Mucosa of descending colon (tissue), 3 donors: ENCODE measurements around the gene RXRA. TPM values are rescaled to one million over a fixed set of nuclear protein-coding genes. Genes with fewer than 3 reads are reported as not detected.

Source experiments
- ATAC-seq: fragments of 200-7000 bp; cut with Tn5 transposase; one replicate; pipeline ENCODE4 v1.9.1; 2020; ENCODE audit warnings: mild to moderate bottlenecking, moderate library complexity
- DNase-seq, 3 donors: peaks; one replicate each; pipeline ENCODE4 v3.0.0-alpha.2; 2020
- H3K36me3 ChIP-seq: fragments of 200-600 bp; one replicate; pipeline ENCODE4 v1.8.0; 2021; ENCODE audit warnings: low read depth, mild to moderate bottlenecking
- H3K4me1 ChIP-seq: fragments of 200-600 bp; one replicate; pipeline ENCODE4 v1.8.0; 2021; ENCODE audit warnings: low read depth, mild to moderate bottlenecking
- H3K4me3 ChIP-seq: fragments of 200-600 bp; one replicate; pipeline ENCODE4 v1.8.0; 2021; ENCODE audit warnings: mild to moderate bottlenecking
- H3K9me3 ChIP-seq: fragments of 200-600 bp; one replicate; pipeline ENCODE4 v1.8.0; 2021; ENCODE audit warnings: mild to moderate bottlenecking
- CTCF ChIP-seq: fragments of 200-600 bp; IDR thresholded peaks from one replicate; pipeline ENCODE4 v1.8.0; 2022; ENCODE audit warnings: antibody characterized with exemption, mild to moderate bottlenecking
- intact Hi-C, 2 donors: fragments of 100-400 bp; cut with DNase I in 1 of 2; cut with micrococcal nuclease in 1 of 2; formaldehyde crosslinking; loops; one replicate each; pipeline versions ENCODE4 v1.11.0 to v1.11.1; 2022; cut with DNase I, micrococcal nuclease
- total RNA-seq, 3 donors: library from RNA; stranded (reverse); fragmentation: NEBNext Ultra II Directional in 2 of 3; extraction: Animal tissue kit (Norgen Biotek cat#: 25700) in 2 of 3; gene quantifications; one replicate each; pipeline versions ENCODE4 v1.2.1 to v1.2.4, GENCODE V29; 2021 to 2023
- donor health status: DM: no; HTN: no; CAD: no; lungs with moderate emphysema.
- donor health status: DM: no; HTN: no; CAD: no.
- donor health status: DM: no; HTN: yes; CAD: no.

RXRA gene
- total RNA-seq, 3 donors from 2014 or later: 75.2 to 101 (median 85.3) TPM

- ATAC-seq (no peak), DNase-seq (no peak)
- no peaks in the 10 kb centered on the region for H3K9me3 ChIP-seq
- peaks cover 98% of the 10 kb centered on the region for H3K4me1 ChIP-seq
- H3K36me3 ChIP-seq: no peaks in the 10 kb centered on the region
- H3K4me3 ChIP-seq: no peak overlapping the region
- intact Hi-C loops: no loop called here
- TF ChIP-seq CTCF: no peak
Measured at GRCh38 chr9:134336924-134337323, 10.7 kb downstream of the RXRA start.

- H3K9me3 ChIP-seq: no peaks in the 10 kb centered on the region
- intact Hi-C loops: no loop called here
- DNase-seq: no peak
- TF ChIP-seq CTCF: no peak
- H3K4me3 ChIP-seq: no peak overlapping the region
- H3K4me1 ChIP-seq: peaks cover 98% of the 10 kb centered on the region
- no peak for ATAC-seq
- no peaks in the 10 kb centered on the region for H3K36me3 ChIP-seq
Measured at GRCh38 chr9:134337469-134337868, 11.2 kb downstream of the RXRA start.

- ATAC-seq: no peak
- Histone ChIP-seq H3K4me3 (no peak overlapping the region), H3K4me1 (peaks cover 95% of the 10 kb centered on the region), H3K36me3 (no peaks in the 10 kb centered on the region), H3K9me3 (no peaks in the 10 kb centered on the region)
- no peak for TF ChIP-seq CTCF
- peak in 1 of 3 donors; percentile 52 for DNase-seq
- intact Hi-C loops: no loop called here
Measured at GRCh38 chr9:134338394-134339182, 12.3 kb downstream of the RXRA start.

- intact Hi-C loops: no loop called here
- ATAC-seq (no peak), DNase-seq (peak in 1 of 3 donors; percentile 51)
- no peaks in the 10 kb centered on the region for H3K9me3 ChIP-seq
- no peaks in the 10 kb centered on the region for H3K36me3 ChIP-seq
- no peak for TF ChIP-seq CTCF
- H3K4me1 ChIP-seq: peaks cover 95% of the 10 kb centered on the region
- H3K4me3 ChIP-seq: no peak overlapping the region
Measured at GRCh38 chr9:134339183-134339806, 13.0 kb downstream of the RXRA start.

GRCh38 chr9:134340475-134341160, 14.4 kb downstream of the RXRA start:
- ATAC-seq: no peak
- no peak for TF ChIP-seq CTCF
- intact Hi-C loops: no loop called here
- Histone ChIP-seq H3K4me3 (no peak overlapping the region), H3K36me3 (no peaks in the 10 kb centered on the region), H3K4me1 (peaks cover 93% of the 10 kb centered on the region), H3K9me3 (no peaks in the 10 kb centered on the region)
- peak in 2 of 3 donors; percentile 47 to 62 for DNase-seq
